Measurements from ENCODE around the gene NINJ2.

GRCh38 chr12:608921-609320, 54.3 kb downstream of the NINJ2 start:
- TF ChIP-seq REST (IDR thresholded peaks at IDR 0.05; ENCODE audit: low read depth, low read length) (no peak), IRF3 (IDR thresholded peaks at IDR 0.05; ENCODE audit: low read depth, low read length) (no peak), FOXJ3 (CRISPR knock-in tag; IDR thresholded peaks at IDR 0.05) (no peak), CHD2 (IDR thresholded peaks at IDR 0.05; ENCODE audit: low read length, partially characterized antibody) (no peak)
- TF ChIP-seq, protein P1, sequence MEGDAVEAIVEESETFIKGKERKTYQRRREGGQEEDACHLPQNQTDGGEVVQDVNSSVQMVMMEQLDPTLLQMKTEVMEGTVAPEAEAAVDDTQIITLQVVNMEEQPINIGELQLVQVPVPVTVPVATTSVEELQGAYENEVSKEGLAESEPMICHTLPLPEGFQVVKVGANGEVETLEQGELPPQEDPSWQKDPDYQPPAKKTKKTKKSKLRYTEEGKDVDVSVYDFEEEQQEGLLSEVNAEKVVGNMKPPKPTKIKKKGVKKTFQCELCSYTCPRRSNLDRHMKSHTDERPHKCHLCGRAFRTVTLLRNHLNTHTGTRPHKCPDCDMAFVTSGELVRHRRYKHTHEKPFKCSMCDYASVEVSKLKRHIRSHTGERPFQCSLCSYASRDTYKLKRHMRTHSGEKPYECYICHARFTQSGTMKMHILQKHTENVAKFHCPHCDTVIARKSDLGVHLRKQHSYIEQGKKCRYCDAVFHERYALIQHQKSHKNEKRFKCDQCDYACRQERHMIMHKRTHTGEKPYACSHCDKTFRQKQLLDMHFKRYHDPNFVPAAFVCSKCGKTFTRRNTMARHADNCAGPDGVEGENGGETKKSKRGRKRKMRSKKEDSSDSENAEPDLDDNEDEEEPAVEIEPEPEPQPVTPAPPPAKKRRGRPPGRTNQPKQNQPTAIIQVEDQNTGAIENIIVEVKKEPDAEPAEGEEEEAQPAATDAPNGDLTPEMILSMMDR (IDR thresholded peaks at IDR 0.05), result no peak
